Head of caudate nucleus (tissue), 42 donors: Measurements from ENCODE around the gene MTURN.
"Not testable (repeated sequence)": the region's sequence is repeated elsewhere in the genome, so short reads cannot be mapped to it uniquely, and the experiment has no call there.

Source experiments
- DNase-seq, 42 donors: peaks; one replicate each; pipeline versions ENCODE4 v3.0.0 to v3.0.0-alpha.2; 2020 to 2021; ENCODE audit warnings: mixed read lengths in 7 of 42
- intact Hi-C: fragments of 100-400 bp; cut with DNase I; formaldehyde crosslinking; loops from one replicate; pipeline ENCODE4 v1.15.0; 2022

MTURN gene

DNA sequence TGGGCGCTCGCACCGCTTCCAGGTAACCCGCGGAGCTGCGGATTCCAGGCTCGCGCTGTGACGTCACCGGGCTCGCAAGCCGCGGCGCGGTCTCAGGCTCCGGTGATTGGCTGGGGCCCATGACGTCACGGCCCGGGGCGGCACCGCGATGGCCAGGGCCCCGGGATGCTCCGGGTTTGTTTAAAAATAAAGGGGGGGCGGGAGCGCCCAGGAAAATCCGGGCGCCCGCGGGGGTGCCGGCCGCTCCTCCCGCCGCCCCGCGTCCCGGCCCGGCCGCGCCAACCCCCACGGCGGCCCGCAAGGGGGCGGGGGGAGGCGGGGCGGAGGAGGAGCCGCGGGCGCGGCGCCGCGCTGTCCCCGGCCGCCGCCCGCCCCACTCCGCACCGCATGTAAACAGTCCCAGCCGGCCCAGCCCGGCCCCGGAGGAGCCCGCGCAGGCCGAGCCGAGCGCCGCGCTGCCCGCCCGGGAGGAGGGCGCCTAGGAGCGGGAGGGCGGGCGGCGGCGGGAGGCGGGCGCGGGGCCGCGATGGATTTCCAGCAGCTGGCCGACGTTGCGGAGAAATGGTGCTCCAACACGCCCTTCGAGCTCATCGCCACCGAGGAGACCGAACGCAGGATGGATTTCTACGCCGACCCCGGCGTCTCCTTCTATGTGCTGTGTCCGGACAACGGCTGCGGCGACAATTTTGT, at the start of gene MTURN:
Gene MTURN, plus strand, starts transcription at position 376 of the 690 bp plus-strand sequence. Its CDS starts 151 bp downstream, at position 527.
- peak; percentile 87 to 97 (median 93) for DNase-seq
- intact Hi-C loops = loop anchor here (10.0 kb wide), 2 partner anchors 110 to 150 kb away; partner anchors contain the start of genes FKBP14, PLEKHA8 and ZNRF2

DNA sequence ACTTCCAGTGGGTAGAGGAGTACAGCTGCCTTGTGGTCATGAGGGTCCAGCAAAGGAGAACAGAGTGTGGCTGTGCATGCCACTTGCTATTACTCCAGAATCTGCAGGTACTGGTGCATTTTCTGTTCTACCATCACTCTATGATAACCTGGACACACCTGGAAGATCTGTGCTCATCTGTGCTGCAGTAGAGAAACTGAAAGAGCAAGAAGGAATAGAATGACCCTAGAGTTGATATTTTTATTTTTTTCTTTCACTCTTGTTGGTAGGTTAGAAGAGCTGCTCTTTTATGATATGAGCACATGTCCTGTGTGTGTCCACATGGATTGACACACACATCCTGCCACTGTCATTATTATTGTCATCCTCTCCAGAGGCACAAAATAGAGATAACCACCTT, 48.3 kb upstream of the MTURN start:
- intact Hi-C loops = no loop called here
- DNase-seq = no peak

DNA sequence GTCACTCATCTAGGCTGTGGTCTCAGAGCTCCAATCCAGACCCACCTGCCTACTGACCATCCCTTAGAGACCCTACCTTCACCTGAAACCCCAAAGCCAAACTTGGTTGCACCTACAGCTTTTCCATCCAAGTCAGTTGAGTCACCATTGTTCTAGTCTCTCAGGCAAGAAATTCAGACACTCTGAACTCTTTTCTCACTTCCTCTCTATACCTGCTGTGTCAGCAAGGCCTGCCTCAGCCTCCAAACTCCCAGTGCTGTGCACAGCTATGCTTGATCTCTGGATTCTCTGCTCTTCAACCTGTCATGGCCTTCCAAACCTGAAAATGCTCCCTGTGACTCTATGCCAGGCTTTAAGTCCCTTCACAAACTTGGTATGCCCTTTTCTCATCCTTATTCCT, 47.4 kb upstream of the MTURN start:
- intact Hi-C loops = no loop called here
- DNase-seq = no peak

DNA sequence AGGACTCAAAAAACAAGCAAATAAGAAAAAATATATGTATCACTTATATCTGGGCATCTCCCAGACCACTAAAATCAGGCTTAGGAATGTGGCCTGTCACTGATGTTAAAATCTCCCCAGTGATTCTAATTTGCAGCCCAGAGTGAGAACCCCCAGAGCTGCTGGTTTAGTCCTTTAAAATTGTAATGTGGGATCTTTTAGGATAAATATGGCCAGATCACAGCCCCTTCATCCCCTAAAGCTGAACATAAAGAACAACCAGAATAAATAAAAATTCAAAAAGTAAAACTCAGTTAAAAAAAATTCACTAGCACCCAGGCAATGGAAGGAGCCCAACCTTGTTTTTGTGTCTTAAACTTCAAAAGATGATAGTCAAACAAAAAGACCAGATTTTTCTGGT, 46.4 kb upstream of the MTURN start:
- intact Hi-C loops = no loop called here
- no peak for DNase-seq

DNA sequence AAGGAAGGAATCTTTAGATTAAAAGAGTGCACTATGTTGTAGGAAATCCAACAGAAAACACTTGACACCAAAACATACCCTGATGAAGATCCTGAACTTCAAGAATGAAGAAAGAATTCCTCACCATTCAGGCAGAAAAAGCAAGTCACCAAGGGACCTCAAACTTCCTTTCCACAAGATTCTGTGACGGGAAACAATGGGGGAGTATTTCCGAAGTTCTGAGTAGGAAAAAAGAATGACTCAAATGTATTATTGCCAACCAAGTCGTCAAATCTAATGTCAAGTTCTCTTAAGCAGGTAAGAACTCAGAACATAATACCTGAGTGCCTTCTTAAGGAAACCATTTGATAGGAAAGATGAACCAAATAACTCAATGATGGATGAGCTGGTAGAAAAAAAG, 44.7 kb upstream of the MTURN start:
- DNase-seq = no peak
- intact Hi-C loops = no loop called here

DNA sequence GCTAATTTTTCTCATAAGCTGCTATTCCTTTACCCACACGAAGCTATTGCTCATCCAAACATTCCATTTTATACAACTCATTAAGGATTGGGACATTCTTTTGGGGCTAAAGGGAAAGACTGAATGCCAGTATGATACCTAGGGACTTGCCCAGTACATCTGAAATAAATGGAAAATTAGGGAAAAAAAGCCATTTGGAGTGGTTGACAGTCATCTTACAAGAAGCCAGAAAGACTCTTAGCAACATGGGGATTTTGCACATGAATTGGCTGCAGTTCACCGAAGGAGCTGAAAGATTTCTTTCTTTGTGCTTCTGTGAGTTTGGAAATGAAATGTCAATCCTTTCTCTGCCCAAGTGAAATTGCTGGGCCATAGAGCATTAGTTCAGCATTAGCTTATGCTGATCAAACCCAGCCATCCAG, 43.3 kb upstream of the MTURN start:
- no peak for DNase-seq
- intact Hi-C loops = no loop called here

DNA sequence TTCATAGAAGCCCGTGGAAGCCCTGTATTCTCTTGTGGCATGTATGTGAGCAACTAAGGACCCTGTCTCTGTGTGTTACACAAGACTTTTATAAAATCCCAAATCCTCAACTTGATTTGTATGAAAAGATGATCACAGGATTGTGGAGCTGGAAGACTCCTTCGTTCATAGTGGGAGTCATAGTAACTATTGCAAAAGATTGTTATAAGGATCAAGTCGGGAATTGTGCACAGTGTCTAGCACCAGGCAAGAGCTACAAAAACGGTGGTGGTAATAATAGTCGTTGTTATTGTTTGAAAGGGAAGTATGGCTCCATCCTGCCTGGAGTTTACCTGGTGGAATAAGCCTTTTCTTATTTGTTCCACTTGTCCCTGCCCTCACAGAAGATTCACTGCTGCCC, 42.8 kb upstream of the MTURN start:
- no peak for DNase-seq
- intact Hi-C loops = no loop called here

DNA sequence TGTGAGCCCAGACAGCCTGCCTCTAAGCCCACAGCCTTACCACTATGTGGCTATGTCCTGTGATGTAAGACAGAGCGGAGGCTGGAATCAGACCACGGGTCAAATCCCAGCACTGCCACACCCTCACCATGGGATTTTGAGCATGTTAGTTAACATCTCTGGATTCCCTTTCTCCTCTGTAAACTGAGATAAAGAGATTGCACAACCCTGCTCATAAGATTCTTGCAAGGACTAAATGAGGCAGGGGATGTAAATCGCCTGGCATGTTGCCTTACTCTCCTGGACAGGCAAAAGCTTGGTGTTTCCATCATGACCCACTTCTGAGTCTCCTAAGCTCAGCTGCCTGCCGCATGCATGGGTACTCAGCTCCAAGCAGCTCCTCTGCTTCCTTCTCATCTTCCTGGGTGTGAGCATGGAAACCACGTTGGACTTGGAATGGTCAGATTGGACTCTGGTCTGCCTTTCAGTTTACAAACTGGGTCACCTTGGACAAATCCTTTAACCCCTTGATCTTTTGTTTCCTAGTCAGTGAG, 41.3 kb upstream of the MTURN start:
- intact Hi-C loops = no loop called here
- DNase-seq = no peak

DNA sequence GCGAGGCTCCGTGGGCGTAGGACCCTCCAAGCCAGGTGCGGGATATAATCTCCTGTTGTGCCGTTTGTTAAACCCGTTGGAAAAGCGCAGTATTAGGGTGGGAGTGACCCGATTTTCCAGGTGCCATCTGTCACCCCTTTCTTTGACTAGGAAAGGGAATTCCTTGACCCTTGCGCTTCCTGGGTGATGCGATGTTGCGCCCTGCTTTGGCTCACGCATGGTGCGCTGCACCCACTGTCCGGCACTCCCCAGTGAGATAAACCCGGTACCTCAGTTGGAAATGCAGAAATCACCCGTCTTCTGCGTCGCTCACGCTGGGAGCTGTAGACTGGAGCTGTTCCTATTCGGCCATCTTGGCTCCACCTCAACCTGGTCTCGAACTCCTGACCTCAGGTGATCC, 36.2 kb upstream of the MTURN start:
- intact Hi-C loops, DNase-seq: not testable (repeated sequence)

DNA sequence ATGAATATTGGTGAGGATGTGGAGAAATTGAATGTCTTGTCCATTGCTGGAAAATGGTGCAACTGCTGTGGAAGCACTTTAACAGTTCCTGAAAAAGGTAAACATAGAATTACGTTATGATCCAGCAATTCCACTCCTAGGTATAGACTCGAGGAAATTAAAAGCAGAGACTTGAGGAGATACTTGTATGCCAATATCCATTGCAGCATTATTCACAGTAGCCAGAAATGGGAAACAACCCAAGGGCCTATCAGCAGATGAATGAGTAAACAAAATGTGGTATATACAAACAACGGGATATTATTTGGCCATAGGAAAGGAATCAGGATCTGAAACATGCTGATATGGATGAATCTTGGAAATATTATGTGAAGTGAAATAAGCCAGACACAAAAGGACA, 32.5 kb upstream of the MTURN start:
- intact Hi-C loops = no loop called here
- DNase-seq = no peak

DNA sequence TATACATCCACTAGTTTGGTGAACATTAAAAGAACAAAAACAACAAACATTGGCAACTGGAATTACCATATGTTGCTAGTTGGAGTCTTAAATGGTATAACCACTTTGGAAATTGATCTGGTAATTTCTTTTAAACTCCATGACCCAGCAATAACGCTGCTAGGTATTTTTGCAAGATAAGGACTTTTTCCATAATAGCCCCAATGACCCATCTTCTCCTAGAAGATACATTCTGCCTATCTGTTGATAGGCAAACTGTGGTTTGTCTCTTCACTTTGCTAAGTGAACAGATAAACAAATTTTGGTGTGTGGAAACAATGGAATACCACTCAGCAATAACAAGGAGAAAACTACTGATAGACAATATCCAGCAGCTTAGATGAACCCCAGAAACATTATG, 30.6 kb upstream of the MTURN start:
- intact Hi-C loops = no loop called here
- no peak for DNase-seq

DNA sequence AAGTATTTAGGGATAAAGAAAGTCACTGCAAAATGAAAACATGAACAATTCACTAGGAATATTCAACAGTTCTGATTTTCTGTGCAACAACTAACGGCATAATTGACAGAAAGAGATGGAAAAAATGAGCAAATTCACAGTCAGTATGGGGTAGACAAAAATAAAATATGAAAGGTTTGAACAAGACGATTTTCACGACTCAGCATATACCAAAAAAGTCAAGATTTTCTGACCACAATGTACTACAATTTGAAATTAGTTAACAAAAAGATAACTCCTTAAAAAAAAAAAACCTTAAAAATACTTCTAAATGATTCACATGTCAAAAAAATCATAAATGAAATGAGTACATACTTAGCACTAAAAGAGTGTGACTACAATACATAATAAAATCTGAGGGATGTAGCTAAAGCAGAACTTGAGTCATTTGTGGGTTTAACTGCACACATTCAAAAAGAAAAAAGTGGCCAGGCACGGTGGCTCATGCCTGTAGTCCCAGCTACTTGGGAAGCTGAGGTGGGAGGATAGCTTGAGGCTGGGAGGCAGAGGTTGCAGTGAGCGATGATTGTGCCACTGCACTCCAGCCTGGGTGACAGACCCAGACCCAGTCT, 22.6 kb upstream of the MTURN start:
- DNase-seq = no peak
- intact Hi-C loops = no loop called here

DNA sequence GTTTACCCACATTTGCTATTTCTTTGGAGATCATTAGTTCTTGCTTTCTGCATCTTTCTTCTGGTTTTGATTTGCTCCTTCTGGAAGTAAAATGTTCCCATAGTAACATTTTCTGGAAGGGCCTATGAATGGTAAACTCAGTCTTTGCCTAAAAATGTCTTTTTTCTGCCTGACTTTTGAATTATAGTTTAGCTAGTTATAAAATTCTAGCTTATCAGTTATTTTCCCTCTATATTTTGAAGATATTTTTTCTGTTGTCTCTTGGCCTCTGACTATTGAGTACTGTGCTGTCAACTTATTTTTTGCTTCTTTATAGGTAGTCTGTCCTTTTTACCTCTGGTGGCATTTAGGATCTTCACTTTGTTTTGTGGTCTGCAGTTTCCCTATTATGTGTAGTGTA, 21.6 kb upstream of the MTURN start:
- DNase-seq = no peak
- intact Hi-C loops = no loop called here

DNA sequence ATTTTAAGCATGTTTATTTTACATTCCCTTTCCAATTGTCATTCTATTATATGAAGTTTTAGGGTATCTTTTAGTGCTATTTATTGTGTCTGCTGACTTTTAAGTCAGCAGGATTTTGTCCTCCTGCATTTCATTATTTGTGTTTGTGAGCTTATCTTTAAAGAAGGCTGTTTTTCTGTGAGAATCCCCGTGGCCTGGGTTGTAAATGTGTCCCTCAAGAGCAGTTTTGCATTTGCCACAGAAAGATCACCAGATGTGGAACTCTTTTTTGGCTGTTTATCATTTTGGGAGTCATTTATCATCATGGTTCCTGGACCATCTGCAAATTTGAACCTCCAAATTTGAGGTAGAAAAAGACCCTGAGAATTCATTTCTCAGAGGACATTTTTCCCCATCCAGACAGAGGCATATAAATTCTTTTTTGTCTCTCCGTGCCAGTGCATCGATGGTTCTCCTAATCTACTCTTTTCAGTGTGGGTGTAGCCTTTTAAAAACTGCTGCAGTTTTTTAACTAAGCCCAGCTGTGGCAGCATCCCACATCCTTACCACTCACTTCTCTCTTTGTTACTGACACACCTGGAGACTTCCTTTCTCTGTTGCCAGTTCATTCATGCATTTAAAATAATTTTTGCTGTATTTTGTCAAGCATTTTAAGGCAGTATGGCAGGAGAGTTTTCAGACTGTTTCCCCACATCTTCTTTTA, 20.1 kb upstream of the MTURN start:
- intact Hi-C loops = no loop called here

DNA sequence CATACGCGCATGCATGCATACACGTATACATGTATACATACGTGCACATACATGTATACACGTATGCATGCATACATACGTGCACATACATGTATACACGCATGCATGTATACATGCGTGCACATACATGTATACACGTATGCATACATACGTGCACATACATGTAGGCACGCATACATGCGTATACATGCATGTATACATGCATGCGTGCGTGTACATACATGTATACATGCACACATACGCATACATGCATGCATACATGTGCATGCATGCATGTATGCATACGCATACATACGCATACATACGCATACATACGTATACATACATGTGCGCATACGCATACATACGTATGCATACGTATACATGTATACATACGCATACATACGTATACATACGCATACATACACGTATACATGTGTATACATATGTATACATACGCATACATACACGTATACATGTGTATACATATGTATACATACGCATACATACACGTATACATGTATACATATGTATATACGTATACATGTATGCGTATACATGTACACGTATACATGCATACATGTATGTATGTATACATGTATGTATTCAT, 19.0 kb upstream of the MTURN start:
- no peak for DNase-seq
- intact Hi-C loops = no loop called here

More for the DNA sequence above, 20.1 kb upstream of the MTURN start:
- DNase-seq = peak in 6 of 42 donors; percentile 15 to 58 (median 23)

DNA sequence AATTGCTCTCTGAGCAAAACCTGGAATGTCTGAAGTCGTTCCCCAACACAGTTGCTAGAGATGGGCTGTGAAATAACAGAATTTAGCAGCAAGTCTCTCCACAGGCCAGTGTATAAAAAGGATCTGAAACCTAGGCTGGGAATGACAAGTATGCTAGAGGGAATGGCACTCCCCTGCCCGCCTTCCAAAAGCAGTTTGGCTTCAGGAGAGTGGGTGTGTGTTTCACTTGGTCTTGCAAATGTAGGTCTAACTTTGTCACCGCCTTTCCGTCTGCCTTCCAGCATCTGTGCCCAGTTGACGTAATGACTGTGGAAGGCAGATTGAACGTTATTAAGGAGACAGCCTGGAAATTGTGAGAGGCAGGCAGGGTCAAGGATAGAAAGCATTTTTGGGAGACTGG, 18.0 kb upstream of the MTURN start:
- no peak for DNase-seq
- intact Hi-C loops = no loop called here

DNA sequence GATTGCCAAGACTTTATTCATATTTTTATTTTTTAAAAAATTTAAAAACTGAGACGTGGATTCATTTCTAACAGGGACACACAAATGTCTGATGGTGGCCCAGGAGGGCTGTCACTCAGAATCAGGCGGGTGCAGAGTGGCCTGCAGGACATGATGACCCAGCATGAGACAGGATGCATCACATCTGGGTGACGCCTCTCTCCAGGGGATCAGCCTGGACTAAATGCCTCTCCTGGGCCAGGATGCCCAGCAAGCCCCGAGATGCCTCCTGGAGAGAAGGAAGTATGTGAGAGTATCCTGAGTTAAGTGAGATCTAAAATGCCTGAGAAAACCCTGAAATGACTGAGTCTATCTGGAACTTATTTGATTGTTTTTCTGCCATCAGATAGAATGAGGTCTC, 16.9 kb upstream of the MTURN start:
- intact Hi-C loops = no loop called here
- no peak for DNase-seq

DNA sequence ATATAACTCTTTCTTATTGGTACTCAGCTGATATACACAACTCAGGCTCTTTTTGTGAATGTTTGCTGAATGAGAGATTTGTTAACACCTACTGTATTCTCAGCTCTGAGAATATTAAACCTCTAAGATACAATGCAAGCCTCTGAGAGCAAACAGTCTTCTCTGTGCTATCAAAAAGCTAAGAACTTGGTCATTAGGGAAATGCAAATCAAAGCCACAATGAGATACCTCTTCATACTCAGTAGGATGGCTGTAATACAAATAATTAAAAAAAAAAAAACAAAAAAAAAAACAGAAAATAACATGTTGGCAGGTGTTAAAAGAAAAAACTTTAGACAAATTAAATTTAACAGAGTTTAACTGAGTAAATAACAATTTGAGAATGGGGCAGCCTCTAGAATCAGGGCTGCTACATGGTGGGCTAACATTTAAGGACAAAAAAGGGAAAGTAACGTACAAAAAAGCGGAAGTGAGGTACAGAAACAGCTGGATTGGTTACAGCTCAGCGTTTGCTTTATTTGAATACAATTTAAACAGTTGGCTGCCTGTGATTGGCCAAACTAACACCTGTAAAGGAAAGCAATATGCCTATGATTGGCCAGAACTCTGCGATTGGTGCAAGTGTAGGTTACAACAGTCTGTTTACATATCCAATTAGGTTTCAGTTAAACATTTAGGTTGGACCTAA, 14.8 kb upstream of the MTURN start:
- intact Hi-C loops = no loop called here

More for the DNA sequence above, 14.8 kb upstream of the MTURN start:
- no peak for DNase-seq
